GM18508 (cell line): ENCODE measurements around the gene ITPR1.
"Not testable (repeated sequence)": the region's sequence is repeated elsewhere in the genome, so short reads cannot be mapped to it uniquely, and the experiment has no call there.

Experiments used
- ATAC-seq: cut with Tn5 transposase; IDR thresholded peaks from one replicate; pipeline ENCODE4 v1.9.1; 2021; ENCODE audit warnings: moderate number of reproducible peaks; ENCODE audit not compliant: insufficient read depth, unreplicated experiment

Gene ITPR1

DNA sequence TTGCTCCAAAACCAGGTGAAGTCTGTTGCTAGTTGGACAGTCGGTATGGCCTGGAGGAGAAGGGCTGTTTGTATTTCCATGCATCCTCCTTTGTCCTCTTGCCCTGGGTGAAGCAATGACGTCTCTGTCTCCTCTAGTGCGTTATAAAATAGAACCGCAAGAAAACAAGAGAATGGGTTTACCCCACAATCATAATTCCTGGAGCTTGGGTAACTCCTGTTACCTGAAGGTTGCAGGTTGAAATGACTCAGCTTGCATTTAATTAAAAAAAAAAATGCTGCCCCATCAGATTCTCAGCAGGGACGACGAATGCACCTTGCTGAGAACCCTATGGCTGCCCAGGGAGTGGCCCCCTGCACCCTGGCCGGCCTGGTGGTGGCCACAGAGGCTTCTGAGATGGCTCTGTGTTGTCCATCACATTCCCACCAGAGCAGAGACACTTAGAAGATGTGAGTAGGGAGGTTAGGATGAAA lies 257.9 kb downstream of the ITPR1 start:
- ATAC-seq, result no peak

DNA sequence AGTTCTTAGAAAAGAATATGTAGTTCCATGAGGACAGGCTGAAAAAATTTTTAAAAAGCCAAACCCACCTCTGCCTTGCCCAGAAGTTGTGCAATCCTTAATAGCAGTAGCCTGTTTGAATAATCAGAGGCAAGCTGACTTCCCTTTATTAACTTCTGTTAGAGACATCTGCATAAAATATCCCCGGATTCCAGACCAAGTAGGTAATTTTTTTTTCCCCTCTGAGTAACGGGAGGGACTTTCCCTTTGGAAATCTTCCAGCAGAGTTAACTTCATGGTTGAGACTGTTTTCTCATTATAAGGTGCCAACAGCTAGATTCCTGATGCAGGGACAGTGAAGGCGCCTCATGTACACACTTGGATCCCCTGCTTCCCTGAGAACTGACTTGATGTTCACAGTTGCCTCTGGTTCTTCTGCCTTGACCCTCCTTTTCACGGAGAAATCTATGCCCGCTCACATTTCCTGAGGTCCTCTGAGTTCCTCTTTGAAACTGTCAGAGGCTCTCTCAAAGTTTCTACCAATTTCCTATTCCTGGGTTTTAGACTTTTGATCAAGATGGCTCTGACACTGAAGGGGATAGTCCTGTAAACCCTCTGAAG lies 258.5 kb downstream of the ITPR1 start:
- no peak for ATAC-seq

DNA sequence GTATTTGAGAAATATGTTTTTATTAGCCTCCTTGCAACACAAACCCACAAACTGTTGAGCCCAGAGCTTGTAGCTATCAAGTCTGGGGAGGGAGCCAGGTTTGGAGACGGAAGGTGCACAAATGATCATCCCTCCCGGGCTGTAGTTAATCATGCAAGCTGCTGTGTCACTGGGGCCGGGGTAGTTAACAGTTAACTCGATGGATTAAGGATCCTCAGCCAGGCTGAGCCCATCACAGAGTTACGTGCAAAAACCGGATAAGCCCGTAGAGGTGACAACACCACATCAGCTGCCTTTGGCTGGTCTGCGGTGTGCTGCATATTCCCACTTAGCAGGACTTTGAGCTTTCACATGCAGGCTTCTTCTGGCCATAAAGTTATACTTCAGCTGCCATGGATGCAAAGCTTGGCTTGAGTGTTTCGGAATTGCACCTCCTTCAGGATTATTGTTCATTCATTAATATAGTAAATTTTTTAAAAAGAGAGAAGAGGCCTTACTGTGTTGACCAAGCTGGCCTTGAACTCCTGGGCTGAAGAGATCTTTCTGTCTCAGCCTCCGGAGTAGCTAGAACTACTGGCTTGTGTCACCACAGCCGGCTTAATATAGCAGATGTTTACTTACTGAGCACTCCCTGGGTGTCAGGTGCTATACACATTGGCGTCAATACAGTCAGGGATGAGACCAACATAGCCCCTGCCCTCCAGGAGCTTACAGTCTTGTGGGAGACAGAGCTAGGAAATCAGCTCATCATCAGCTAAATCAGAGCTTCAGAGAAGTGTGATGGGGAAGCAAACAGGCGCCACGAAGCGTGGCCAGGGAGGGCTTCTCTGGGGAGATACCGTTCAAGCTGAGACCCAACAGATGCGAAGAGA lies 259.3 kb downstream of the ITPR1 start:
- ATAC-seq, result no peak

DNA sequence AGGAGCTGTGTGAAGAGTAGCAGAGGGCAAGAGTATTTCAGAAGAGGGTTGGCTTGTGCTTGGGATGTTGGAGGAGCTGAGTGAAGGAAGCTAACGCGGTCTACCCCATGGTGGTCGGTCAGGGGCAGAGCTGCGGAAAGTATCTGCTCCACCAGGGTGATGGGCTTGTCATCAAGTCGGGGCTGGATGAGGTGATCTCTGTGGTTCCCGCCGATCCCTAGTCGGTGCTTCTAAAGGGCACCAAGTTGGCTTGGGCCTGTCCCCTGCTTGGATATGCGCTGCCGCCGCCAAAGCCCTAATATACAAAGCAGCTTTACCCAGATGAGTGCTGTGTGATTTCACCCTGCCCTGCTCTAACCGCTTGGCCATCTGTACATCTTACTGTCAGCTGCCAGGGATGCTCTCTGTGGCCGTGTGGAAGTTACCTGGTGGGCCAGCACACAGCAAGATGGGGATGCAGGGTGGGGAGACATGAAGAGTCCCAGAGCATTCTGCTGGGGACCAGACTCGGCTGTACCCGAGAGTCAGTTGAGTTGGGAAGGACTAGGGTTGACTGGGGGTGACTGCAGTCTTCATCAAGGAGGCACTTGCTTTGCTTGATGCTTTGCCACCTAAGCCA lies 260.0 kb downstream of the ITPR1 start:
- ATAC-seq, result no peak

DNA sequence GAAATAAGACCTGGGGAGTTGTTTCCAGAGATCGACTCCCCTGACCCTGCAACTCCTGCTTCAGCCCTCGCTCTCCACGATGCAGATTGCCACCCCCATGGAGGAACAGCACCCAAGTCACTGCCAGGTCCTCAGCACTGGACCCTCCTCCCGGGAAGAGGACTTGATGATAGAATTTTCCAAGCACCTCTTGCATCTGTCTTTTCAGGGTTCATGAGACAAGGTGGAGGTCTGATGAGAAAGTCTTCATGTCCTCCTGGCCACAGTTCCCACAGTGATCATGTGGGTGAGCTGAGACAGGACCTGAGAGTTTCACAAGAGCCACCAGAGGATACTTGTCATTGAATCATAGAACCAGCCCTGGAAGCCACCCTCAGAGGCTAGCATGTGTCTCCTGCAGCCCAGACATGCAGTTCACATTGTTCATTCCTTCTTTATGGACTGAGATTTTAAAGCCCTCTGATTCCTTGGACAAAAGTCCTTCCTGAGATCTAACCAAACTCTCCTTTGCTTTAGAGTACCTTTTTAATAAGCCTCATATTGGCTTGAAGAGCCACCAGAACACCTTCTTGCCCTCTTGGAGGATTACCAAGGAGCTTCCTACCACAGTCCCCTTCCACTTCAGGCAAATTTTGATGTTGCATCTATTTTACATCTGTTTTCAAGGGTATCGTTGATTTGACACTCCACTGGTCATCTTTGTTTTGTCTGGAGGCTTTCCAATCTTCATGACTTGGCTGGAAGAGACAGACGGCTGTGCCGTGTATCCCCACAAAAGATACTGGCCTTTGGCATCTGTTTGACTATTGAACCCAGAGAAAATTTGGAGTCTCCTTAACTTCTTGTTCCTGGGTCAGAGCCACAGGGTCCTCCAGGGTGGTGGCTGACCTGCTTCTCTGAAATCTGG lies 261.3 kb downstream of the ITPR1 start:
- peak; percentile 53 for ATAC-seq

DNA sequence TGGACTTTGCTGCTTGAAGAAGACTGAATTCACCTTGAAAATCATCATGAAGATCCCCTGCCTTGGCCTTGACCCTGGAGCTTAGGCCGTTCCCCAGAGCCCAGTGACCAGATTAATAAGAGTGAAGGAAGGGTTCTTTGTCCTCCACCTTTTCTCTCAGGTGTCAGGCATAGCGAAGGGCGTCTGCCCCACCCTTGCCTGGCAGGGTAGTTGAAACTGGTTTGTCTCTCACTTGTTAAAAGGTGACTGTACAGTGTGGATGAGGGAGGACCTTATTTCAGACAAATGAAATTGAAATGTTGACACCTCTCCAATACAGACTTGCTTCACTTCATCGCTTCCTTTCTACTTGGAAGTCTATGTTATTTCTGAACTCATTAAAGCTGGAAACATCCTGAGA lies 262.4 kb downstream of the ITPR1 start:
- no peak for ATAC-seq

DNA sequence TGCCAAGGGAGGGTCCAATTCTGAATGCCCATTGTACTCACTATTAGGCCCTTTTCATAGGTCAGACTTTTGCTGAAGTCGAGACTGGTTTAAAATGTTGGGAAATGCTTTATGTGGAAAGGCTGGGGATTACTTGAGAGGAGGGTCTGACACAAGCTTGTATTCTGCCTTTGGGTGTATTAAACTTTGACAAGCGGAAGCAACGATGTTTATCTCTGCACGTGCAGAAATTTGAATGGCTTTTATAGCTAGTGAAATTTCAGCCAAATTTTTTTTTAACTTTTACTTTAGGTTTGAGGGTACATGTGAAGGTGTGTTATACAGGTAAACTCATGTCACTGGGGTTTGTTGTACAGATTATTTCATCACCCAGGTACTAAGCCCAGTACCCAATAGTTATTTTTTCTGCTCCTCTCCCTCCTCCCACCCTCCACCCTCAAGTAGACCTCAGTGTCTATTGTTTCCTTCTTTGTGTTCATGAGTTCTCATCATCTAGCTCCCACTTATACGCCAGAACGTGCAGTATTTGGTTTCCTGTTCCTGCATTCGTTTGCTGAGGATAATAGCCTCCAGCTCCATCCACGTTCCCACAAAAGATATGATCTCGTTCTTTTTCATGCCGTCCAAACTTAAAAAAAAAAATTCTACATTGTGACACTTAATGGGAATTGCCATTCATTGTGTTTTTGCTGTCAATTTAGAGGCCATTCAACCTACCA lies 263.1 kb downstream of the ITPR1 start:
- ATAC-seq, result no peak

DNA sequence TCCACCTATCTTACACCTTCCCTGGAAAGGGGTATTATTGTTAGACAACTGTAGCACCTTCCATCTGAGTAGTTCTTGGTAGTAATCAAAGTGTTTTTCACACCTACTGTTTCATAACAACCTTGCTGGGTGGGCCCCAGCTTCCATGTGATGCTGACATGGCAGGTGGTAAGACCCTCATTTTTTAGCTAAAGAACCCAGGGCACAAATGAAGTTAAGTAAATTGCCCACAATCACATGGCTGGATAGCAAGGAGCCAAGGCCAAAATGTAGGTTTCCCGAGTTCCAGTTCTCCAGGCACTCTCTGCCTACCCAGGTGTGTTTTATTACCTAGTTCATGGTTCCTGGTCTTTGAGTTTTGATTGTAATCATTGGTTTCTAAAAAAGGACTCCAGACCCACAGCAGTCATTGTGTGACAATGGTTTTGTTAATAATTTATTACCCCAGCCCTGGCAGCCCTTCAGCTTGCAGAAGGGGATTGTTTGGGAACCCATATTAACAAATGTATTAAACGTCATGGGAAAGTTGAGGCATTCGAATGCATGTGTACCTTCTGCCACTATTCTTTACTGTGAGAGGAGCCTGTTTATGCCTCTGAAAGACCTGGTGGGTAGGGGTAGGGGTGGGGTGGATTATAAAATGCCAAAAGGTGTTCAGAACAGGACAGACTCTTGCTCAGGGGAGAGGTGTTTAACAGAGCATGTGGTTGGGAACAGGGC lies 263.9 kb downstream of the ITPR1 start:
- peak; percentile 62 for ATAC-seq

DNA sequence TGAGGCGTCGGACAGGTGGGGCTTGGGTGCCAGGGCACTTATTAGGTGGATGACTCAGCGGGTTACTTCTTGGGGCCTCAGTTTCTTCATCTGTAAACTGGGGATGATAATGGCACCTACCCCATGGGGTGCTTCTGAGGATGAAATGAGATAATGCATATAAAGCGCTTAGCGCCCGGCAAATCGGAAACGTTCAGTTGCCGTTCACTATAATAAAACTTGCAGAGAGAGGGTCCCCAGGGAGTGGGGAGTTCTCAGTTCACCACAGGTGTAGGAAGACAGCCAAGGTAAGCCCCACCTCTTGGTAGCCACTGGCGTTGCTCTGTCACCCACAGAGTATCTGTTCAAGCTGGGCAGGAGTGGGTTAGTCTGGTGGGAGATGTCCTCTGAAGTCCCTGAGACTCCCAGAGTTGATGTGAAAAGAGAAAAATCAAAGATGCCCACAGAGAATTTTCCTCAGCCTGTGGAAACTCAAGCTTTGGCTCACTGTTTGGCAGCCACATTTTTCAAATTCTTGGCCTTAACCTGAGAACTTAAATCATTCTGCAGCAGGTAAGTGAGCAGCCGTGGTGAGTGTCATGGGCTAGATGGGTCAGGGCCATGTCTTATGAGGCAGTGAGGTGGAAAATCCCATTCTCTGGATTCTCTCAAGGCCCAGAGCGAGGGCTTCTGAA lies 264.6 kb downstream of the ITPR1 start:
- ATAC-seq, result no peak

DNA sequence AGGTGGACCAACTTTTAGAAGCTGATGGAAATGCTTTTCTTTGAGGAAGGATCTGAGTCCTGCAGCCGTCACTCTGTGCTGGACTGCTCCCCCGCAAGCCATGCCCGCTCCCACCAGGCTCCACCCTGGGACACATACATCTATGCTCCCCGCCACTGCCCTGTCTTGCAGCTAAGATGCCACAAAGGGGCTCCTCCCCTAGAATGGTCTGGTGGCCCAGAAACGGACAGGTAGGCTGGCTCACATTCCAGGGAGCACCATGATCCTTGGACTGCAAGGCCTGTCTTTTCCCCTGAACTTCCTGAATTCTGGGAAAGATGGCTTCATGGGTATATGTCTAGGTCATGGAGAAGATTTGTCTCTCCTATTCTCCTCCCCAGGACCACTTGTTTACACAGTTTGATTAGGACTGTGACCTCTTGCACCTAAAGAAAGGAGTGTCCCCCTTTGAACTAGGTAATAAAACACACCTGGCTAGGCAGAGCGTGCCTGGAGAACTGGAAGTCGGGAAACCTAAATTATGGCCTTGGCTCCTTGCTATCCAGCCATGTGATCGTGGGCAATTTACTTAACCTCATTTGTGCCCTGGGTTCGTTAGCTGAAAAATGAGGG lies 265.2 kb downstream of the ITPR1 start:
- ATAC-seq, result no peak

DNA sequence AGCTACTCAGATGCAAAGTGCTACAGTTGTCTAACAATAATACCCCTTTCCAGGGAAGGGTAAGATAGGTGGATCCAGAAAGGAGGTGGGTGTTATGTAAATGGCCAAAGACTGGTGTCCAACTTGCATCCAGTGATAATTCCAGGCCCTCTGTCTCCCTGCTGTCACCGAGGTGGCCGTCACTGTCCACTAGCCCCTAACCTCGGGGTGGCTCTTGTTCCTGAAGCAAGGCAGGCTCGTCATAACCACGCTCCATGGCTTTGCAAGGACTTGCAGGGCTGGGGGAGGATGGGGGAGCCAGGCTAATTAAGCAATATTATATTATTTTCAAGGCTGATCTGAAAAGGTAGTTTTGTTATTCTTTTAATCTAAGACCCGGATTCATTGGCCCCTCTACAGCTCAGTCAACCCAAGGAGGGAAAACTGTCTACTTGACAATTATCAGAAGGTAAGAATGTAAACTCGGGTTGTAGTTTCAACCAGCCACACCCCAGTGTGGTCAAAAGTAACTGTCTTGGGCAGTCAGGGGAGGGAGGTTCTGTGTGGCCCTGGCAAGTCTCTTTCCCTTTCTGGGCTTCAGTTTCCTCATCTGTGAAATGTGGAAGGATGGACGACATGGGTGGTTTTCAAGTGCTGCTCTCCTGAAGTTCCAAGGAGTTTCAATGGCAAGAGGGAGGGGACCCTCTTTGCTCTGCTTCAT lies 266.0 kb downstream of the ITPR1 start:
- ATAC-seq, result no peak

DNA sequence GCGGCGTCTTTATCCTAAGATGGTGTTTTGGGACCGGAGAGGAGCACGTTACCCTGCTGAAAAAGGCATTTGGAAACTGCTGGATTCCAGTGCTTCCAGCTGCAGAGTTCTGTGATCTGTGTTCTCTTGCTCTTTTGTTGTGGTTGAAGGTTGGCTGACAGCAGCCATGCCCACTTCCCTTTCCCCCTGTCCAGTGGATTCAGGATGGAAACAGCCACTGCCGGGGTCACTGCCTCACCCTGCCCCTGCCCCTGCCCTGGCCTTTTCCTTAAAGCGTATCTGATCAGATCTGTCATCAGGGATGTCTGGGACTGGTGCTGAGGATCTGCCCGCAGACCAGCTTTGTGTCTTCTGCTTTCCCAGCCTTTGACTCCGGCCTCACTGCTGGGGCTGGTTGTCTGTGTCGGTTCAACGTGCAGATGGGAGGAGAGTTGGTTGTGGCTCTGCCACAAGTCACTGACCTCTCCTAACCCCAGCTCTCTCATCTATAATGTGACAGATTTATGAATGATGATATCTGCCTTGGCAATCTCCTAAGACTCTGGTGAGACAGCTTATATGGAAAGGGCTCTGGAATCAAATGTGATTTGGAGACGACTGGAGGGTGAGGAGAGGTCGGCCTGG lies 266.7 kb downstream of the ITPR1 start:
- ATAC-seq, result no peak

DNA sequence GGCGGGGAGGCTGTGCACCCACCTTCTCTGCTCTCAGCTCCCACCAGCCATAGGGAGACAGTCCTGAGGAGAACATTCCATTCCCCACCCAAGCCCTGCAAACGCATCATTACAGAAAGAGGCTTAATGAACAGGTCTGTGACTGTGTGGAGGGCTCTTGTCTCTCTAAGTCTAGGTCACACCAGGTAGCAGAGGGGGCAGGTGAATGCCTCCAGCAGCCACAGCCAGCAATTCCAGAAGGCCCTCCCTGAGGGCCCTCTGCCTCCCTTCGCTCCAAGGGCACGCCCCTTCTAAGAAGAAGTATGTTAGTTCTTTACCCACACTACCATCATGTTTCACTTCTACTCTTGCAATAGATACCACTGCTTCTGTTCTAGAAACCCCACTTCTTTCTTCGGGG lies 268.6 kb downstream of the ITPR1 start:
- no peak for ATAC-seq

DNA sequence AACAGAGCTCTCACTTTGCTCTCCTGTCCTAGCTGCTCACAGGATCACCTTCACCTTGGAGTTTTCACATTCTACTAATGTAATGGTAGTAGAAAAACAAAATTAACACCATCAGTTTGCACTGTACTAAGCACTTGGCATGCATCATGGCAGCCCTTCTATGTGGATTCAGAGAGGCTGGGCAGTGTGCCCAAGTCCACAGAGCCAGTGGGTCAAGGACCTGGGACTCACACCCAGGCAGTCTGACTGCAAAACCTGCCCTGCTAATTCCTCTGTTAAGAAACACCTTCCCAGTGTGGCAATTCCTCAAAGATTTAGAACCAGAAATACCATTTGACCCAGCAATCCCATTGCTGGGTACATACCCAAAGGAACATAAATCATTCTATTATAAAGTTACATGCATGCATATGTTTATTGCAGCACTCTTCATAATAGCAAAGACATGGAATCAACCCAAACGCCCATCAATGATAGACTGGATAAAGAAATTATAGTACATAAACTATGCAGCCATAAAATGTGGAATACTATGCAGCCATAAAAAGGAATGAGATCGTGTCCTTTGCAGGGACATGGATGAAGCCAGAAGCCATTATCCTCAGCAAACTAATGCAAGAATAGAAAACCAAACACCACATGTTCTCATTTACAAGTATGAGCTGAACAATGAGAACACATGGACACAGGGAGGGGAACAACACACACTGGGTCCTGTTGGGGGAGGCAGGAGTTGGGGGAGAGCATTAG lies 269.5 kb downstream of the ITPR1 start:
- not testable (repeated sequence) for ATAC-seq

DNA sequence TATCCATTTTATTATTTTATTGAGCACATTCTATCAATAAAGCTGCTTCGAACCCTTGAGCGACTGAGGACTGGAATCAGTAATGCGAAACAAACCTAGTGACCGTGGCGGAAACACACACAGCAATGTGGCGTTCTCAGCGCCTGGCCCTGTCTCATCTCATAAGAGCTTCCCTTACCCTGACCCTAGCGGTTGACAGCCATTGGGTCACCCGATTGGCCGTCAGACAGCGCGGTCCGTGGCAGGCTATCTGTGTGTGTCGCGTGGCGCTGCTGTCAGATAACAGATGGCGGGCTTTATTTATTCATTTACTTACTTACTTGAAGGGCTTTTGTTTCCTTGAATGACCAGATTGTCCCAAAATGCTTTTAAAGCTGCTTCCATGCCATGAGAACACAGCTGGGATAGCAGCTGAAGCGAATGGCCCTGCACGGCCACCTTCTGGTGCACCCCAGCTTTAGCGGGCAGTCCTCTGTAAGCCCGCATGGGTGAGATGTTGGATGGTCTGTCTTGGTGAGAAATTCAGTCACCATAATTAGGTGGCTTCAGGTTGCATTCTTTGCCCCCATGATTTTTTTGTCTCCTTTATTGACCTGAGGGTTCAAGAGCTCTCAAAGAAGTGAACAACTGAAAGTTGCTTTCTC lies 270.6 kb downstream of the ITPR1 start:
- no peak for ATAC-seq

DNA sequence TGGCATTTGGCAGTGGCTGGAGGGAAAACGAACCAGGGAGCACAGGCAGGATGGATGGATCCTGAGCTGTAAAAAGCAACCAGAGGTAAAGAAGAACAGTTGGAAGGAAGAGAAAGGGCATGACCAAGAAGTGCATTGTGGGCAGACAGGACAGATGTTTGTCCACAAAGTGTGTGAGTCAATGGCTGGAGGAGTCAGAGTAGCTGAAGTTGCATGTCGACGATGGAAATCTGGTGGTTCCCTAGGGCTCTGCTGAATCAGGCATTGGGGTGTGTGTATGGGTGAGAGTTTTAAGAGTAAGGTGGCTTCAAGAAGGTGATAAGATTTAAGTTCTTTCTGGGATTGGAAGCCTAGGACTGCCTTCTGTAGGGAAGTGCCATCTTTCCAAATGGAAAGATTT lies 272.1 kb downstream of the ITPR1 start:
- ATAC-seq, result no peak
